CD4-positive, alpha-beta T cell (primary cell): ENCODE results near the gene PGM1. TPM values are rescaled to one million over a fixed set of nuclear protein-coding genes. Genes with fewer than 3 reads are reported as not detected.
A peak's percentile ranks its signal among the peaks of the same experiment; 100 is the strongest.

Experiments used
- ATAC-seq: fragments of 200-7000 bp; cut with Tn5 transposase; one replicate; pipeline ENCODE4 v1.10.0; 2022; ENCODE audit warnings: mild to moderate bottlenecking; ENCODE audit not compliant: poor library complexity
- CTCF ChIA-PET: fragments of 350-600 bp; sonication (Branson Sonifier 250); formaldehyde crosslinking; loops from one replicate; lab custom pipeline; 2021; ENCODE audit warnings: antibody characterized with exemption, inconsistent platforms; lab: Charles Lee
- POLR2A ChIA-PET: fragments of 350-600 bp; sonication (Branson Sonifier 250); formaldehyde crosslinking; loops from one replicate; lab custom pipeline; 2021; ENCODE audit warnings: antibody characterized with exemption, inconsistent platforms; lab: Charles Lee
- DNase-seq, 14 experiments: peaks; one replicate each; pipeline ENCODE4 v3.0.0-alpha.2; 2013 to 2020; ENCODE audit warnings: mixed read lengths in 2 of 14
- H3K27ac ChIP-seq, 2 donors: one replicate each; pipeline versions ENCODE4 v1.5.1 to v1.7.0; 2013; ENCODE audit warnings: low read length in 2 of 2, low read depth in 1 of 2, mild to moderate bottlenecking in 1 of 2
- H3K27me3 ChIP-seq, 2 experiments: 1 replicate in 1 of 2; 2 replicates in 1 of 2; pipeline versions ENCODE4 v1.6.1 to v1.7.0; 2013; ENCODE audit warnings: low read length in 2 of 2, control low read depth in 1 of 2, mild to moderate bottlenecking in 1 of 2, moderate library complexity in 1 of 2; ENCODE audit not compliant: insufficient read depth in 2 of 2, control insufficient read depth in 1 of 2
- H3K36me3 ChIP-seq: one replicate; pipeline ENCODE4 v1.6.1; 2013; ENCODE audit warnings: low read length, control low read depth; ENCODE audit not compliant: insufficient read depth
- H3K4me1 ChIP-seq: one replicate; pipeline ENCODE4 v1.6.1; 2013; ENCODE audit warnings: low read length, control low read depth; ENCODE audit not compliant: insufficient read depth
- H3K4me3 ChIP-seq: one replicate; pipeline ENCODE4 v1.5.1; 2013; ENCODE audit warnings: mild to moderate bottlenecking, low read length, moderate library complexity
- H3K9me3 ChIP-seq, 2 experiments: 1 replicate in 1 of 2; 2 replicates in 1 of 2; pipeline versions ENCODE4 v1.6.1 to v1.7.0; 2013; ENCODE audit warnings: low read length in 2 of 2, mild to moderate bottlenecking in 2 of 2, control low read depth in 1 of 2, moderate library complexity in 1 of 2; ENCODE audit not compliant: control insufficient read depth in 1 of 2, insufficient read depth in 1 of 2
- H3K27ac Mint-ChIP-seq: one replicate; pipeline ENCODE4 v1.8.0; 2020; ENCODE audit warnings: mixed read lengths
- H3K27me3 Mint-ChIP-seq: one replicate; pipeline ENCODE4 v1.8.0; 2021; ENCODE audit warnings: mixed read lengths
- H3K36me3 Mint-ChIP-seq: one replicate; pipeline ENCODE4 v1.8.0; 2021; ENCODE audit warnings: low read depth, mixed read lengths
- H3K4me1 Mint-ChIP-seq: one replicate; pipeline ENCODE4 v1.8.0; 2021; ENCODE audit warnings: low read depth, mixed read lengths
- H3K4me3 Mint-ChIP-seq: one replicate; pipeline ENCODE4 v1.8.0; 2020; ENCODE audit warnings: mild to moderate bottlenecking, mixed read lengths
- H3K9me3 Mint-ChIP-seq: one replicate; pipeline ENCODE4 v1.8.0; 2020; ENCODE audit warnings: mixed read lengths
- CTCF ChIP-seq: fragments of 200-600 bp; IDR thresholded peaks from one replicate; pipeline ENCODE4 v1.8.0; 2022; ENCODE audit warnings: antibody characterized with exemption, mild to moderate bottlenecking
- intact Hi-C, 2 experiments: fragments of 100-400 bp; cut with DNase I in 1 of 2; cut with micrococcal nuclease in 1 of 2; formaldehyde crosslinking; loops; one replicate each; pipeline versions ENCODE4 v1.15.1 to v1.9.0; 2023 to 2025; cut with DNase I, micrococcal nuclease
- total RNA-seq, 174 experiments: library from RNA in 2 of 174; stranded (reverse) in 2 of 174; gene quantifications; one replicate each; pipeline ENCODE4 v1.2.3 and lab custom pipeline; 2021 to 2026

The PGM1 gene
- total RNA-seq, 2 experiments from 2014 or later, result 5.4 to 5.6 TPM

GRCh38 chr1:63688302-63688890 is 95.2 kb downstream of the PGM1 start:
- no peaks in the 10 kb centered on the region for H3K36me3 Mint-ChIP-seq
- Histone ChIP-seq H3K27me3 (no peaks in the 10 kb centered on the region), H3K9me3 (no peaks in the 10 kb centered on the region), H3K27ac (no peak overlapping the region), H3K4me3 (no peak overlapping the region), H3K36me3 (no peaks in the 10 kb centered on the region), H3K4me1 (no peaks in the 10 kb centered on the region)
- CTCF ChIA-PET, result no interaction called here
- ATAC-seq (no peak), DNase-seq (no peak)
- H3K27ac Mint-ChIP-seq, result no peak overlapping the region
- H3K4me1 Mint-ChIP-seq, result peaks cover 8% of the 10 kb centered on the region
- POLR2A ChIA-PET, result no interaction called here
- intact Hi-C loops, result no loop called here
- H3K27me3 Mint-ChIP-seq, result peaks cover 16% of the 10 kb centered on the region
- no peak for TF ChIP-seq CTCF
- H3K9me3 Mint-ChIP-seq, result no peaks in the 10 kb centered on the region
- no peak overlapping the region for H3K4me3 Mint-ChIP-seq

GRCh38 chr1:63690966-63691700 is 97.9 kb downstream of the PGM1 start:
- POLR2A ChIA-PET, result interaction anchor here (0.8 kb wide), 1 partner anchor 174 kb away, joined by 5 read pairs; no protein-coding TSS in a partner anchor
- no peaks in the 10 kb centered on the region for H3K9me3 Mint-ChIP-seq
- intact Hi-C loops, result loop anchor here in 1 of 2 experiments (2.0 to 5.0 kb wide), 2 partner anchors 74 to 556 kb away; no protein-coding TSS in a partner anchor
- no peak overlapping the region for H3K4me3 Mint-ChIP-seq
- ATAC-seq (no peak), DNase-seq (no peak)
- H3K27ac Mint-ChIP-seq, result no peak overlapping the region
- no peaks in the 10 kb centered on the region for H3K9me3 ChIP-seq
- no peaks in the 10 kb centered on the region for H3K4me1 ChIP-seq
- H3K27me3 ChIP-seq, result no peaks in the 10 kb centered on the region
- no peaks in the 10 kb centered on the region for H3K36me3 ChIP-seq
- H3K4me1 Mint-ChIP-seq, result peaks cover 8% of the 10 kb centered on the region
- H3K27me3 Mint-ChIP-seq, result peaks cover 16% of the 10 kb centered on the region
- CTCF ChIA-PET, result interaction anchor here (0.5 to 1.0 kb wide), 2 partner anchors 40 to 1365 kb away, joined by 3 to 5 read pairs; no protein-coding TSS in a partner anchor
- TF ChIP-seq CTCF, result no peak
- H3K27ac ChIP-seq, result no peak overlapping the region
- H3K4me3 ChIP-seq, result no peak overlapping the region
- no peaks in the 10 kb centered on the region for H3K36me3 Mint-ChIP-seq

- H3K27ac Mint-ChIP-seq, result no peak overlapping the region
- H3K4me1 ChIP-seq, result no peaks in the 10 kb centered on the region
- DNase-seq (peak in 5 of 14 experiments; percentile 9 to 57 (median 31)), ATAC-seq (no peak)
- peaks cover 10% of the 10 kb centered on the region for H3K27me3 Mint-ChIP-seq
- H3K36me3 ChIP-seq, result no peaks in the 10 kb centered on the region
- peaks cover 8% of the 10 kb centered on the region for H3K4me1 Mint-ChIP-seq
- no peaks in the 10 kb centered on the region for H3K36me3 Mint-ChIP-seq
- POLR2A ChIA-PET, result interaction anchor here (0.7 to 0.8 kb wide), 2 partner anchors 173 to 323 kb away, joined by 3 to 5 read pairs; no protein-coding TSS in a partner anchor
- H3K27ac ChIP-seq, result no peak overlapping the region
- H3K9me3 Mint-ChIP-seq, result no peaks in the 10 kb centered on the region
- intact Hi-C loops, result loop anchor here (1.0 to 5.0 kb wide), 3 partner anchors 75 to 555 kb away; no protein-coding TSS in a partner anchor
- CTCF ChIA-PET, result interaction anchor here (0.8 to 1.0 kb wide), 2 partner anchors 21 to 41 kb away, joined by 3 to 5 read pairs; no protein-coding TSS in a partner anchor
- no peak overlapping the region for H3K4me3 ChIP-seq
- no peak overlapping the region for H3K4me3 Mint-ChIP-seq
- H3K27me3 ChIP-seq, result no peaks in the 10 kb centered on the region
- H3K9me3 ChIP-seq, result no peaks in the 10 kb centered on the region
- TF ChIP-seq CTCF, result peak; percentile 66
Measured at GRCh38 chr1:63691701-63692425, 98.7 kb downstream of the PGM1 start.
